Measurements from ENCODE around the gene LMF2.

LMF2 gene

DNA sequence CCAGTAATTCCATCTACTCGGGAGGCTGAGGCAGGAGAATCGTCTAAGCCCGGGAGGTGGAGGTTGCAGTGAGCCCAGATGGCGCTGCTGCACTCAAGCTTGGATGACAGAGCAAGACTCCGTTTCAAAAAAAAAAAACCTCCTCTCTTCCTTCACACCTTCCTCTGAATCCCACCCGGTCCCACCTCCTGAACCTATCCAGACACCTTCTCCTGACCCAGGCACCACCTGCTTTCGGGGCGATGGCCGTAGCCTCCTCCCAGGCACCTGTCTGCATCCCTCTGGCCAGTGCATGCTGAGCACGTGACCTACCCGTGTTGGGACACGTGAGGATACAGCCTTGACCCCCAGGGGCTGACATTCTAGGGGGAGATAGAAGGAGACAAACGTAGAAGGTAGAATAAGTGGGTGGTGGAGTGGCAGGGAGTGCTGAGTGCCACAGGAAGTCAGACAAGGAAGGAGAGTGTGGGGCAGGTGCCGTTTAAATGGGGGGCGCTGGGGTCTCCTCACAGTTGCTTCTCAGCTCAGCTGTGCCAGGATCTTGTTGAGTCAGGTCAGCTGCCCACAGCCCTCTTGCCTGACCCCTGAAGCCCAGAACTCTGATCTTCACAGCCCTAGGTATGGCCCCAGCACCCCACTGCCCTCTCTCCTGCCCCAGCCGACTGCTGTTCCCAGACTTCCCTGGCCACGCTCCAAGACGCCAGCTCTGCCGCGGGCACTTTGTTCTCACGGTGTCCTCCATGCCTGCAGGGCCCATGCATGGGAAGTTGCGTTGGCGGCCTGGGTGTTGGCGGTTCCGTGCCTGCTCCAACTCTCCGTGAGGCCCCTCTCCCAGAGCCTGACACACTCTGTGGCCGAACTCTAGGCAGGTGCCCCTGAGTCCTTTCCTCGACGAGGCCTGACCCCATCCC, 22.0 kb downstream of the LMF2 start:
- H3K36me3 ChIP-seq (replicated peaks; ENCODE audit: low read depth, low read length) = no peaks in the 10 kb centered on the region
- H2AFZ ChIP-seq (ENCODE audit: low read depth, low read length) = no peak overlapping the region
- TF ChIP-seq EZH2phosphoT487 (IDR thresholded peaks at IDR 0.05; ENCODE audit: low read depth) = no peak
- TF ChIP-seq, protein P1, sequence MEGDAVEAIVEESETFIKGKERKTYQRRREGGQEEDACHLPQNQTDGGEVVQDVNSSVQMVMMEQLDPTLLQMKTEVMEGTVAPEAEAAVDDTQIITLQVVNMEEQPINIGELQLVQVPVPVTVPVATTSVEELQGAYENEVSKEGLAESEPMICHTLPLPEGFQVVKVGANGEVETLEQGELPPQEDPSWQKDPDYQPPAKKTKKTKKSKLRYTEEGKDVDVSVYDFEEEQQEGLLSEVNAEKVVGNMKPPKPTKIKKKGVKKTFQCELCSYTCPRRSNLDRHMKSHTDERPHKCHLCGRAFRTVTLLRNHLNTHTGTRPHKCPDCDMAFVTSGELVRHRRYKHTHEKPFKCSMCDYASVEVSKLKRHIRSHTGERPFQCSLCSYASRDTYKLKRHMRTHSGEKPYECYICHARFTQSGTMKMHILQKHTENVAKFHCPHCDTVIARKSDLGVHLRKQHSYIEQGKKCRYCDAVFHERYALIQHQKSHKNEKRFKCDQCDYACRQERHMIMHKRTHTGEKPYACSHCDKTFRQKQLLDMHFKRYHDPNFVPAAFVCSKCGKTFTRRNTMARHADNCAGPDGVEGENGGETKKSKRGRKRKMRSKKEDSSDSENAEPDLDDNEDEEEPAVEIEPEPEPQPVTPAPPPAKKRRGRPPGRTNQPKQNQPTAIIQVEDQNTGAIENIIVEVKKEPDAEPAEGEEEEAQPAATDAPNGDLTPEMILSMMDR (IDR thresholded peaks at IDR 0.05; ENCODE audit: low read depth, low read length) = no peak
- H3K27me3 ChIP-seq (ENCODE audit: low read depth, low read length) = no peaks in the 10 kb centered on the region
- H3K9me3 ChIP-seq (ENCODE audit: insufficient read depth, low read length) = no peaks in the 10 kb centered on the region
- H3K79me2 ChIP-seq (ENCODE audit: low read length) = no peaks in the 10 kb centered on the region
- H3K4me1 ChIP-seq (ENCODE audit: low read length) = peaks cover 6% of the 10 kb centered on the region; the same call in 1 of the 2 replicates
- H3K4me2 ChIP-seq (ENCODE audit: low read length) = no peak overlapping the region
- no peak overlapping the region for H3K4me3 ChIP-seq (ENCODE audit: low read length)
- H4K20me1 ChIP-seq (ENCODE audit: insufficient read depth, low read length) = no peaks in the 10 kb centered on the region
- no peak overlapping the region for H3K27ac ChIP-seq (ENCODE audit: low read length)
- no peak overlapping the region for H3K9ac ChIP-seq (ENCODE audit: low read length)

DNA sequence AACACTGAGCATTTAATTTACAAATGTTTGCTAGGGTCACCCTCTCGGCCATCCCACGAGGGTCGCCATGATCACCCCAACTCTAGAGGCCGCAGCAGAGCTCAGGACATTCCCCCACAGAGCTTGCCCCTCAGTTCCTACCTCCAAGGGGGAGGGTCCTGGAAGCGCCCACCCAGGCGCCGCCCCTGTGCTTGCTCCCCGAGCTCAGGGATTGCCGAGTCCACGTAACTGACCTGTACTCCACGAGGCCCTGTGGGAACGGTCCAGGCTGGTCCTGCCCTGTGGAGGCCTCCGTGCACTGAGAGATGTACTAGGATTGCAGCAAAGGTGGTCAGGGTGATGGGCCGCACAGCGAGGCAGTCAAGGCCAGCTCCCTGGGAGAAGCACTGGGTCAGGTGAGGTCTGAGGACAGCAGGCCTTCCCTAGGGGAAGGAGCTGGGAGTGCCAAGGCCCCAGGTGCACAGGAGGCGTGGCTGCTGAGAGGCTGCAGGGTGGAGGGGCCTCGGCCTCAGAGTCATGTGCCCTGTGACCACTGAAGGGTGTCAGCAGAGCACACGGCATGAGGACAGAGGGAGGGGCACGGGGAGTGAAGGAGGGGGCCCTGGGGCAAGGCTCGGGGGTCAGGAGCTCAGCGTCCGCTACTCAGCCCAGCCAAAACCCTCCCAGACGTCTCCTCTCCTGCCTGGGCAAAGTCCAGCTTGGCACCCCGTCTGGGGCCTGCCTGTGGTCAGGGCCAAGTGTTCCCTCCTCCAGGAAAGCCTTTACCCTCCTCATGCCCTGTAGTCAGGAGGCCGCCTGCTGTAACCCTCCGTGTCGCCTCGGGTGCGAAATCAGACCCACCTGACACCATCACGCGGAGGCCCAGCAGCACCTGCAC, 23.3 kb downstream of the LMF2 start:
- no peak overlapping the region for H3K4me3 ChIP-seq (ENCODE audit: low read length)
- H3K27me3 ChIP-seq (ENCODE audit: low read depth, low read length) = no peaks in the 10 kb centered on the region
- H3K9ac ChIP-seq (ENCODE audit: low read length) = no peak overlapping the region
- H3K79me2 ChIP-seq (ENCODE audit: low read length) = no peaks in the 10 kb centered on the region
- no peaks in the 10 kb centered on the region for H4K20me1 ChIP-seq (ENCODE audit: insufficient read depth, low read length)
- TF ChIP-seq, protein P1 (IDR thresholded peaks at IDR 0.05; ENCODE audit: low read depth, low read length) = no peak
- no peak for TF ChIP-seq EZH2phosphoT487 (IDR thresholded peaks at IDR 0.05; ENCODE audit: low read depth)
- no peak overlapping the region for H2AFZ ChIP-seq (ENCODE audit: low read depth, low read length)
- no peak overlapping the region for H3K4me2 ChIP-seq (ENCODE audit: low read length)
- peaks cover 6% of the 10 kb centered on the region; the same call in 1 of the 2 replicates for H3K4me1 ChIP-seq (ENCODE audit: low read length)
- no peak overlapping the region for H3K27ac ChIP-seq (ENCODE audit: low read length)
- no peaks in the 10 kb centered on the region for H3K9me3 ChIP-seq (ENCODE audit: insufficient read depth, low read length)
- no peaks in the 10 kb centered on the region for H3K36me3 ChIP-seq (replicated peaks; ENCODE audit: low read depth, low read length)

DNA sequence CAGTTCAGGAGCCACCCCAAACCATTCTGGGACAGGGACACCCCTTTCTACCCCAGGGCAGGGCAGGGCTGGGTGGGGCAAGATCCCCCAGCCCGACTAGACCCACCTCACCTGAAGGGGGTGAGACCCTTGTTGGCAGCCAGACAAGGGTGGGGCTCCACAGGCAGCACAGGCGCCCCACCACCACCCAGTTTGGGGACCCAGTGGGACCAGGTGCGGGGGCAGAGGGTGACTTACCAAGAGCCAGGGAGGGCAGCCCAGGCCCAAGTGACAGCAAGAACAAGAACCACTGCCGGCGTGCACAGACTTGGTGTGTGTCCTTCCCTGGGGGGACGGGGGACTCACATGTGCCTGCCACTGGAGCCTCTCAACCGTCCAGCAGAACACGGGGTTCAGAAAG, 23.9 kb downstream of the LMF2 start:
- Histone ChIP-seq H3K4me2 (ENCODE audit: low read length) (no peak overlapping the region), H3K9me3 (ENCODE audit: insufficient read depth, low read length) (no peaks in the 10 kb centered on the region), H3K36me3 (replicated peaks; ENCODE audit: low read depth, low read length) (no peaks in the 10 kb centered on the region), H3K27me3 (ENCODE audit: low read depth, low read length) (no peaks in the 10 kb centered on the region), H4K20me1 (ENCODE audit: insufficient read depth, low read length) (no peaks in the 10 kb centered on the region), H2AFZ (ENCODE audit: low read depth, low read length) (no peak overlapping the region), H3K4me3 (ENCODE audit: low read length) (no peak overlapping the region), H3K27ac (ENCODE audit: low read length) (no peak overlapping the region), H3K9ac (ENCODE audit: low read length) (no peak overlapping the region), H3K79me2 (ENCODE audit: low read length) (no peaks in the 10 kb centered on the region), H3K4me1 (ENCODE audit: low read length) (peaks cover 6% of the 10 kb centered on the region; the same call in 1 of the 2 replicates)
- TF ChIP-seq, protein P1 (IDR thresholded peaks at IDR 0.05; ENCODE audit: low read depth, low read length) = no peak
- TF ChIP-seq EZH2phosphoT487 (IDR thresholded peaks at IDR 0.05; ENCODE audit: low read depth) = no peak

DNA sequence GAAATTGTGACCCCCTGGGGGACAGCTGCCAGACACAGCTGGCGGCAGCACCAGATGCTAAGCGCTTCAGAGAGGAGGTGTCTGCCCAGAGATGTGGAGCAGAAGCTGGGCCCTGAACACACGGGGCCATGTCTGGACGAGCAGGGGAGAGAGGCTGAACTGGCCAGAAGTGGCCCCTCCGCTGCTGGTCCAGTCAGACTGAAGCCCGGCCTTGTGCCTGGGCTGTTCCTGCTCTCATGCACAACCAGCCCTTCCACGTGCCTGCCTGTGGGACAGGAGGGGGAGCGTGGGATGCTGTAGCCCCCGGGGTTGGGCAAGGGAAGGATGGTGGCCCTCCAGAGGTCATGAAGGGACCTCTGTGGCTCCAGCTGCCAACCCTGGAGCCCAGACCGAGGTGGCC, 24.4 kb downstream of the LMF2 start:
- Histone ChIP-seq H3K79me2 (ENCODE audit: low read length) (no peaks in the 10 kb centered on the region), H3K27me3 (ENCODE audit: low read depth, low read length) (no peaks in the 10 kb centered on the region), H3K27ac (ENCODE audit: low read length) (no peak overlapping the region), H3K36me3 (replicated peaks; ENCODE audit: low read depth, low read length) (no peaks in the 10 kb centered on the region), H3K4me1 (ENCODE audit: low read length) (peaks cover 6% of the 10 kb centered on the region; the same call in 1 of the 2 replicates), H3K9ac (ENCODE audit: low read length) (no peak overlapping the region), H4K20me1 (ENCODE audit: insufficient read depth, low read length) (no peaks in the 10 kb centered on the region), H3K9me3 (ENCODE audit: insufficient read depth, low read length) (no peaks in the 10 kb centered on the region), H2AFZ (ENCODE audit: low read depth, low read length) (no peak overlapping the region), H3K4me3 (ENCODE audit: low read length) (no peak overlapping the region), H3K4me2 (ENCODE audit: low read length) (no peak overlapping the region)
- no peak for TF ChIP-seq EZH2phosphoT487 (IDR thresholded peaks at IDR 0.05; ENCODE audit: low read depth)
- TF ChIP-seq, protein P1 (IDR thresholded peaks at IDR 0.05; ENCODE audit: low read depth, low read length) = no peak
